ENCODE data around the gene UBALD1. TPM values are rescaled to one million over a fixed set of nuclear protein-coding genes. Genes with fewer than 3 reads are reported as not detected.
A peak's percentile ranks its signal among the peaks of the same experiment; 100 is the strongest.

UBALD1 gene
- total RNA-seq, 4 donors from 2014 or later, result 2.8 to 31.1 (median 23.5) TPM; not detected in 1

GRCh38 chr16:4625560-4626159 is 11.0 kb upstream of the UBALD1 start:
- intact Hi-C loops (cut with DNase I; ENCODE audit: low total_unique reads), result no loop called here
- Histone ChIP-seq H3K4me1 (no peaks in the 10 kb centered on the region), H3K27me3 (no peaks in the 10 kb centered on the region), H3K9me3 (no peaks in the 10 kb centered on the region), H3K27ac (peak overlapping the region; percentile 91 to 92), H3K4me3 (peak overlapping the region; percentile 92 to 98), H3K36me3 (no peaks in the 10 kb centered on the region)
- TF ChIP-seq POLR2A (IDR thresholded peaks at IDR 0.05) (no peak), CTCF (IDR thresholded peaks at IDR 0.05) (no peak)
- no peak for DNase-seq

- H3K9me3 ChIP-seq, result no peaks in the 10 kb centered on the region
- intact Hi-C loops (cut with DNase I; ENCODE audit: low total_unique reads), result no loop called here
- no peaks in the 10 kb centered on the region for H3K36me3 ChIP-seq
- TF ChIP-seq POLR2A (IDR thresholded peaks at IDR 0.05) (peak; percentile 88 to 97), CTCF (IDR thresholded peaks at IDR 0.05) (no peak)
- peak; percentile 56 to 57 for DNase-seq
- H3K27me3 ChIP-seq, result no peaks in the 10 kb centered on the region
- H3K4me3 ChIP-seq, result peak overlapping the region; percentile 92 to 98
- no peaks in the 10 kb centered on the region for H3K4me1 ChIP-seq
- peak overlapping the region; percentile 91 to 92 for H3K27ac ChIP-seq
Observed at GRCh38 chr16:4624827-4625559, 10.3 kb upstream of the UBALD1 start.

- DNase-seq, result peak; percentile 94 to 95
- TF ChIP-seq CTCF (IDR thresholded peaks at IDR 0.05) (peak; percentile 78 to 86 (median 80)), POLR2A (IDR thresholded peaks at IDR 0.05) (no peak)
- no peaks in the 10 kb centered on the region for H3K4me1 ChIP-seq
- H3K27me3 ChIP-seq, result no peaks in the 10 kb centered on the region
- peak within 1 kb of the TSS; percentile 91 to 92 for H3K27ac ChIP-seq
- H3K36me3 ChIP-seq, result no peaks in the 10 kb centered on the region
- intact Hi-C loops (cut with DNase I; ENCODE audit: low total_unique reads), result no loop called here
- H3K9me3 ChIP-seq, result no peaks in the 10 kb centered on the region
- peak within 1 kb of the TSS; percentile 92 to 98 for H3K4me3 ChIP-seq
Observed at GRCh38 chr16:4624015-4624826, 9.5 kb upstream of the UBALD1 start, which contains the start of gene MGRN1. Gene MGRN1 (plus strand): TSS chr16:4624826. CDS start chr16:4624961, 135 bp downstream.

GRCh38 chr16:4623593-4623992 is 8.9 kb upstream of the UBALD1 start:
- H3K4me1 ChIP-seq, result no peaks in the 10 kb centered on the region
- no peaks in the 10 kb centered on the region for H3K36me3 ChIP-seq
- H3K4me3 ChIP-seq, result no peak overlapping the region
- DNase-seq, result no peak
- no peak for TF ChIP-seq CTCF (IDR thresholded peaks at IDR 0.05)
- TF ChIP-seq POLR2A (IDR thresholded peaks at IDR 0.05), result no peak
- H3K27ac ChIP-seq, result no peak overlapping the region
- intact Hi-C loops (cut with DNase I; ENCODE audit: low total_unique reads), result no loop called here
- H3K9me3 ChIP-seq, result no peaks in the 10 kb centered on the region
- no peaks in the 10 kb centered on the region for H3K27me3 ChIP-seq
